ENCODE data around the gene GABPB2.

Gene GABPB2

GRCh38 chr1:151037032-151037431, 33.5 kb upstream of the GABPB2 start:
- Histone ChIP-seq H3K9me2 (replicated peaks; ENCODE audit: low read depth, low read length) (no peaks in the 10 kb centered on the region), H4K20me1 (ENCODE audit: insufficient read depth, low read length, poor library complexity, severe bottlenecking) (no peaks in the 10 kb centered on the region)
- TF ChIP-seq CTCF (conservative IDR thresholded peaks at IDR 0.05; ENCODE audit: low read length) (no peak), EZH2phosphoT487 (IDR thresholded peaks at IDR 0.05; ENCODE audit: borderline replicate concordance) (no peak)

GRCh38 chr1:151039521-151039920, 31.0 kb upstream of the GABPB2 start:
- no peaks in the 10 kb centered on the region for H3K79me2 ChIP-seq (ENCODE audit: insufficient read depth, low read length)
- no peaks in the 10 kb centered on the region for H4K20me1 ChIP-seq (ENCODE audit: insufficient read depth, low read length, poor library complexity, severe bottlenecking)
- no peak overlapping the region for H3K4me2 ChIP-seq (ENCODE audit: low read depth, low read length, poor library complexity, severe bottlenecking)
- H3K9me3 ChIP-seq (ENCODE audit: insufficient read depth, low read depth, low read length): no peaks in the 10 kb centered on the region
- H3K9ac ChIP-seq (ENCODE audit: low read depth, low read length, poor library complexity, severe bottlenecking): no peak overlapping the region
- H3F3A ChIP-seq (ENCODE audit: low read depth): no peaks in the 10 kb centered on the region
- H2AFZ ChIP-seq (ENCODE audit: low read length): no peak overlapping the region
- H3K27me3 ChIP-seq (ENCODE audit: insufficient read depth, low read length, poor library complexity, severe bottlenecking): no peaks in the 10 kb centered on the region
- peaks cover 9% of the 10 kb centered on the region; the same call in 1 of the 2 replicates for H3K36me3 ChIP-seq (ENCODE audit: insufficient read depth, low read length)
- H3K4me1 ChIP-seq (ENCODE audit: insufficient read depth, low read length, poor library complexity, severe bottlenecking): no peaks in the 10 kb centered on the region
- no peak overlapping the region for H3K4me3 ChIP-seq (ENCODE audit: low read length, poor library complexity, severe bottlenecking)
- H3K9me2 ChIP-seq (replicated peaks; ENCODE audit: low read depth, low read length): no peaks in the 10 kb centered on the region
- no peak for TF ChIP-seq CTCF (conservative IDR thresholded peaks at IDR 0.05; ENCODE audit: low read length)
- no peak for TF ChIP-seq EZH2phosphoT487 (IDR thresholded peaks at IDR 0.05; ENCODE audit: borderline replicate concordance)

More at GRCh38 chr1:151037032-151037431, 33.5 kb upstream of the GABPB2 start:
- Histone ChIP-seq H2AFZ (ENCODE audit: low read length) (no peak overlapping the region), H3K27me3 (ENCODE audit: insufficient read depth, low read length, poor library complexity, severe bottlenecking) (no peaks in the 10 kb centered on the region), H3K9me3 (ENCODE audit: insufficient read depth, low read depth, low read length) (no peaks in the 10 kb centered on the region), H3K9ac (ENCODE audit: low read depth, low read length, poor library complexity, severe bottlenecking) (no peak overlapping the region), H3K79me2 (ENCODE audit: insufficient read depth, low read length) (no peaks in the 10 kb centered on the region), H3K36me3 (ENCODE audit: insufficient read depth, low read length) (peaks cover 19% of the 10 kb centered on the region; the same call in 1 of the 2 replicates), H3K4me1 (ENCODE audit: insufficient read depth, low read length, poor library complexity, severe bottlenecking) (no peaks in the 10 kb centered on the region), H3F3A (ENCODE audit: low read depth) (no peaks in the 10 kb centered on the region), H3K4me2 (ENCODE audit: low read depth, low read length, poor library complexity, severe bottlenecking) (no peak overlapping the region), H3K4me3 (ENCODE audit: low read length, poor library complexity, severe bottlenecking) (no peak overlapping the region)

- Histone ChIP-seq H3K4me3 (ENCODE audit: low read length, poor library complexity, severe bottlenecking) (no peak overlapping the region), H2AFZ (ENCODE audit: low read length) (no peak overlapping the region), H3K79me2 (ENCODE audit: insufficient read depth, low read length) (no peaks in the 10 kb centered on the region), H3K9ac (ENCODE audit: low read depth, low read length, poor library complexity, severe bottlenecking) (no peak overlapping the region), H3K4me1 (ENCODE audit: insufficient read depth, low read length, poor library complexity, severe bottlenecking) (peaks cover 5% of the 10 kb centered on the region), H3K9me2 (replicated peaks; ENCODE audit: low read depth, low read length) (no peaks in the 10 kb centered on the region), H3K9me3 (ENCODE audit: insufficient read depth, low read depth, low read length) (no peaks in the 10 kb centered on the region), H3F3A (ENCODE audit: low read depth) (no peaks in the 10 kb centered on the region), H3K27me3 (ENCODE audit: insufficient read depth, low read length, poor library complexity, severe bottlenecking) (no peaks in the 10 kb centered on the region), H3K4me2 (ENCODE audit: low read depth, low read length, poor library complexity, severe bottlenecking) (no peak overlapping the region), H4K20me1 (ENCODE audit: insufficient read depth, low read length, poor library complexity, severe bottlenecking) (no peaks in the 10 kb centered on the region), H3K36me3 (ENCODE audit: insufficient read depth, low read length) (no peaks in the 10 kb centered on the region)
- TF ChIP-seq CTCF (conservative IDR thresholded peaks at IDR 0.05; ENCODE audit: low read length): no peak
- no peak for TF ChIP-seq EZH2phosphoT487 (IDR thresholded peaks at IDR 0.05; ENCODE audit: borderline replicate concordance)
These were observed 27.4 kb upstream of the GABPB2 start for GRCh38 chr1:151043163-151043562.

Measured in Loucy (cell line).